Measurements from ENCODE around the gene RFX1. TPM values are rescaled to one million over a fixed set of nuclear protein-coding genes. Genes with fewer than 3 reads are reported as not detected.
A peak's percentile ranks its signal among the peaks of the same experiment; 100 is the strongest.

The RFX1 gene
- total and polyA plus RNA-seq, 9 of the 15 experiments (the other 6 are each of a cell fraction or from before 2014, with no cell fraction given): 0.14 to 19.3 (median 1.2) TPM

DNA sequence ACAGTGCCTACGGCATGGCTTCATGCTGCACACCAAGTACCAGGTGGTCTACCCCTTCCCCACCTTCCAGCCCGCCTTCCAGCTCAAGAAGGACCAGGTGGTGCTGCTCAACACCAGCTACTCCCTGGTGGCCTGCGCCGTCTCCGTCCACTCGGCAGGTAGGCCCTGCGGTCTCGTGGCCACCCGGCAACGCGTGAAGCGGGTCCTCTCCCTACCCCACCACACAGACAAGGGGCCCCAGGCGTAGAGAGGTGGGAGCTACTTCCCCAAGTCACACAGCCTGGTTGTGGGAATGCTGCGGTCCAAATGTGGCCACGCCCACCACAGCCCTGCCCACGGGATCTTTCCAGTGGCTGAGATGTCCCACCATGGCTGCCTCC is 49.8 kb downstream of the RFX1 start:
- H3K27me3 ChIP-seq (ENCODE audit: control insufficient read depth in 2 of 2, insufficient read depth in 2 of 2, low read length in 2 of 2): no peaks in the 10 kb centered on the region
- TF ChIP-seq KLF6 (CRISPR knock-in tag; IDR thresholded peaks at IDR 0.05; ENCODE audit: borderline replicate concordance): no peak
- peak; percentile 32; the same call in 1 of the 2 replicates for TF ChIP-seq RBFOX2 (IDR thresholded peaks at IDR 0.05; ENCODE audit: low read depth, low read length)
- H3K79me2 ChIP-seq (ENCODE audit: control insufficient read depth, insufficient read depth, low read length): peaks cover 23% of the 10 kb centered on the region
- no peaks in the 10 kb centered on the region for H3K9me3 ChIP-seq (replicated peaks; ENCODE audit: control insufficient read depth, insufficient read depth, low read depth, low read length)
- no peak for DNase-seq (ENCODE audit: extremely low read depth in 1 of 4, low spot score in 3 of 4)
- no TSS peak for BruUV-seq (replicated peaks)
- no peak overlapping the region for H3K27ac ChIP-seq (ENCODE audit: extremely low read depth, low read depth, low read length)
- peaks cover 74% of the 10 kb centered on the region for H3K36me3 ChIP-seq (ENCODE audit: control insufficient read depth, insufficient read depth, low read length)
- no peak overlapping the region for H2AFZ ChIP-seq (ENCODE audit: low read depth, low read length)
- intact Hi-C loops (cut with micrococcal nuclease) (loop anchor here (10.0 kb wide), 1 partner anchor 78 kb away; the partner anchor contains the start of gene IL27RA), in situ Hi-C loops (cut with MboI) (no loop called here)
- ATAC-seq: no peak
- FAIRE-seq: no peak
- no peak overlapping the region for H3K9ac ChIP-seq (ENCODE audit: insufficient read depth in 1 of 2, low read depth in 2 of 2, low read length in 2 of 2)
- no peaks in the 10 kb centered on the region for H3K9me1 ChIP-seq (ENCODE audit: control insufficient read depth, insufficient read depth, low read length)
- no peak overlapping the region for H3K4me3 ChIP-seq
- 90% methylated on average over 13 of the region's 16 CpGs for WGBS (ENCODE audit: insufficient coverage, low coverage, missing lambda C conversion rate)
- peaks cover 4% of the 10 kb centered on the region; the same call in 1 of the 2 replicates for H4K20me1 ChIP-seq (replicated peaks; ENCODE audit: control insufficient read depth, insufficient read depth, low read length)
- ChIA-PET CTCF (ENCODE audit: low intra/inter-chr PET ratio) (no interaction called here), POLR2A (interaction anchor here (0.6 to 0.8 kb wide), 2 partner anchors 87 to 637 kb away, joined by 3 to 4 read pairs; no protein-coding TSS in a partner anchor)
- no peak overlapping the region for H3K4me2 ChIP-seq (ENCODE audit: insufficient read depth, low read length)
- H3K4me1 ChIP-seq (replicated peaks in 1 of 2; ENCODE audit: control insufficient read depth in 2 of 2, insufficient read depth in 2 of 2, low read length in 2 of 2): peaks cover 14 to 79% of the 10 kb centered on the region in 2 experiments; a peak in 4 of 5 replicates

DNA sequence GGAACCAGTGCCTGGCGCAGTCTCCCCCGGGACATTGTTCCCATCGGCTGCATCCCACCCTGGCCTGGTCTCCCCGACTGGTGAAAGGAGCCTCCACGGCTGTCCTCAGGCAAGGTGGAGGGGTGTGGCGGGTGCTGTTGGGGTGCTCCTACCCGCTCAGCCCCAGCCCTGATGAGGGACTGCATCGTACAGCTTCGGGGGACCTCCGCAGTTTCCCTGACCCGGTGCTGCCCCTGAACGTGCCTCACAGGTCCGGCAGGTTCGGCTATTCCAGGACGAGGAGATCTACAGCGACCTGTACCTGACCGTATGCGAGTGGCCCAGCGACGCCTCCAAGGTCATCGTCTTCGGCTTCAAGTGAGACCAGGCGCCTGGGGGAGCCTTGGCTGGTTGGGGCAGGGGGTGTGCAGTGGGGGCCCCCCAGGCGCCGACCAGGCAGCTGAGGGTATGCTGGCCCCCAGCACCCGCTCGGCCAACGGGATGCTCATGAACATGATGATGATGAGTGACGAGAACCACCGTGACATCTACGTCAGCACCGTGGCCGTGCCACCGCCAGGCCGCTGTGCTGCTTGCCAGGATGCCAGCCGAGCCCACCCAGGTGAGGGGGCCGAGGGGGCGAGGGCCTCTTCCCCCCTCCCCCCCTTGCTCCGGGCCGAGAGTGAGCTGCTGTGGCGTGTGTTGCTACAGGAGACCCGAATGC is 50.3 kb downstream of the RFX1 start:
- no peak overlapping the region for H3K4me3 ChIP-seq
- in situ Hi-C loops (cut with MboI): no loop called here
- H2AFZ ChIP-seq (ENCODE audit: low read depth, low read length): no peak overlapping the region
- H3K4me1 ChIP-seq (replicated peaks in 1 of 2; ENCODE audit: control insufficient read depth in 2 of 2, insufficient read depth in 2 of 2, low read length in 2 of 2): peaks cover 14 to 76% of the 10 kb centered on the region in 2 experiments; a peak in 4 of 5 replicates
- DNase-seq (ENCODE audit: extremely low read depth in 1 of 4, low spot score in 3 of 4) (no peak), ATAC-seq (no peak), FAIRE-seq (no peak)
- intact Hi-C loops (cut with micrococcal nuclease): loop anchor here (10.0 kb wide), 1 partner anchor 79 kb away; the partner anchor contains the start of gene IL27RA
- H4K20me1 ChIP-seq (replicated peaks; ENCODE audit: control insufficient read depth, insufficient read depth, low read length): peaks cover 4% of the 10 kb centered on the region; the same call in 1 of the 2 replicates
- no TSS peak for BruUV-seq (replicated peaks)
- no peak overlapping the region for H3K4me2 ChIP-seq (ENCODE audit: insufficient read depth, low read length)
- H3K27ac ChIP-seq (ENCODE audit: extremely low read depth, low read depth, low read length): no peak overlapping the region
- TF ChIP-seq ZNF561 (CRISPR knock-in tag; conservative IDR thresholded peaks at IDR 0.05): no peak
- TF ChIP-seq KLF13 (tag; IDR thresholded peaks at IDR 0.05; ENCODE audit: borderline replicate concordance, low read depth): no peak
- peak; percentile 49; the same call in 1 of the 2 replicates for TF ChIP-seq RBFOX2 (IDR thresholded peaks at IDR 0.05; ENCODE audit: low read depth, low read length)
- no peak for TF ChIP-seq ZNF583 (CRISPR knock-in tag; IDR thresholded peaks at IDR 0.05)
- TF ChIP-seq POLR2G (IDR thresholded peaks at IDR 0.05; ENCODE audit: low read depth, low read length): peak; percentile 26; the same call in 1 of the 2 replicates
- no peaks in the 10 kb centered on the region for H3K27me3 ChIP-seq (ENCODE audit: control insufficient read depth in 2 of 2, insufficient read depth in 2 of 2, low read length in 2 of 2)
- ChIA-PET CTCF (ENCODE audit: low intra/inter-chr PET ratio) (no interaction called here), POLR2A (interaction anchor here (0.6 to 0.8 kb wide), 3 partner anchors 87 to 637 kb away, joined by 3 to 4 read pairs (median 3); no protein-coding TSS in a partner anchor)
- H3K9me1 ChIP-seq (ENCODE audit: control insufficient read depth, insufficient read depth, low read length): no peaks in the 10 kb centered on the region
- no peaks in the 10 kb centered on the region for H3K9me3 ChIP-seq (replicated peaks; ENCODE audit: control insufficient read depth, insufficient read depth, low read depth, low read length)
- 97% methylated on average over 27 of the region's 42 CpGs for WGBS (ENCODE audit: insufficient coverage, low coverage, missing lambda C conversion rate)
- peaks cover 23% of the 10 kb centered on the region for H3K79me2 ChIP-seq (ENCODE audit: control insufficient read depth, insufficient read depth, low read length)
- H3K36me3 ChIP-seq (ENCODE audit: control insufficient read depth, insufficient read depth, low read length): peaks cover 69% of the 10 kb centered on the region
- no peak overlapping the region for H3K9ac ChIP-seq (ENCODE audit: insufficient read depth in 1 of 2, low read depth in 2 of 2, low read length in 2 of 2)
